ENCODE measurements around the gene HASPIN.

DNA sequence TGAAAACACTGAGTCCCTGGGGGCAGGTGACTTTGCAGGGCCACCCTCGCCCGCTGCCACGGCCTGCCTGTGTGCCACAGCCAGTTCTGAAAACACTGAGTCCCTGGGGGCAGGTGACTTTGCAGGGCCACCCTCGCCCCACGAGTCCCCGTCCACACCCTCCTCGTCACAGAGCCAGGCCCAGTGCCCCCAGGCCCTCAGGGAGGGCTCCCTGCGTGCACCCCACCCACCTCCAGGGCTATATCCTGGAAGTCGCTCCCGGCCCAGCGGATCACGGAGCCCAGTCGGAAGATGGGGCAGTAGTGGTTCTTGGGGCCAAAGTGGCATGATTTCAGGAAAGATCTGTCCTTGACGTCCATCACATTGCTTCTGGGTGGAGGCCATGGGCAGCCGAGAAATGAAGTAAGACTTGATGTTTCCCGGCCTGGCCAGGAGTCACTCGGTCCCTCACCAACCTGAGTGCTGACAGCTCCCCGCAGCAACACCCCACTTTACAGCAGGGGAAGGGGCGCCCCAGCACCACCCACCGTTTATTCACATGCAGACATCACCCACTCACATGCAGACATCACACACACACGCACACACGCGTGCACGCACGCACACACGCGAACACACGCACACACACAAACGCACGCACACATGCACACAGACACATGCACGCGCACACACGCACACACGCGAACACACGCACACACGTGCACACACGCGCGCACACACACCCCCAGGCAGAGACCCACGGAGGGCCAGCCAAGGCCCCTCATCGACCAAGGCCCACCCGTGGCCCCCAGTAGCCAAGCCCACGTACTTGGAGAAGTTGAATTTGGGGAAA lies 34.2 kb upstream of the HASPIN start:
- TF ChIP-seq CTCF (IDR thresholded peaks at IDR 0.05) (no peak), POLR2A (IDR thresholded peaks at IDR 0.05) (no peak)
